Thyroid gland (tissue), 4 donors: ENCODE measurements around the gene PLEKHA5.

ENCODE experiments used
- POLR2A ChIP-seq, 2 donors: fragments of 450-650 bp; IDR thresholded peaks; one replicate each; pipeline ENCODE4 v1.6.1; 2017; ENCODE audit warnings: antibody characterized with exemption in 2 of 2, mild to moderate bottlenecking in 2 of 2, moderate library complexity in 1 of 2
- TF ChIP-seq, protein P1 (sequence below), 6 experiments: fragments of 200-600 bp in 3 of 6; fragments of 450-650 bp in 3 of 6; sonication (generic) in 3 of 6; IDR thresholded peaks; one replicate each; pipeline ENCODE4 v1.5.1; 2016 to 2019; ENCODE audit warnings: antibody characterized with exemption in 6 of 6, mild to moderate bottlenecking in 2 of 6, inconsistent platforms in 1 of 6, moderate library complexity in 1 of 6

DNA sequence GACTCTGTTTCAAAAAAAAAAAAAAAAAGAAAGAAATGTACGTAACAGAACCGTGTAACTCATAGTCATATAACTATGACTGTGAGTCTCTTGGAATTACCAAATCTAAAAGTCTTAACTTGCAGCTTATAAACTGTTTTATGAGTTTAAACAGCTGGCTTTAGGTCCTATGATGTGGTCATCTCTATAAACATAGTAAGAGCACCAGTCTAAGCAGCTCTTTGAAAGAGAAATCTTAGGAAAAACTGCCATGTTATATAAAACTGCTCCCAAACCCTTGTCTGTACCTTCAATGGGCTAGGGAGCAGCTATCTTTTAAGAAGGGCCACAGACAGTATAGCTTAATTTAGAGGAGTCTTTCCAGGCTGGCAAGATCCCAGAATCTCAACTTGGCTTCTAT is 194.3 kb downstream of the PLEKHA5 start:
- TF ChIP-seq, protein P1, sequence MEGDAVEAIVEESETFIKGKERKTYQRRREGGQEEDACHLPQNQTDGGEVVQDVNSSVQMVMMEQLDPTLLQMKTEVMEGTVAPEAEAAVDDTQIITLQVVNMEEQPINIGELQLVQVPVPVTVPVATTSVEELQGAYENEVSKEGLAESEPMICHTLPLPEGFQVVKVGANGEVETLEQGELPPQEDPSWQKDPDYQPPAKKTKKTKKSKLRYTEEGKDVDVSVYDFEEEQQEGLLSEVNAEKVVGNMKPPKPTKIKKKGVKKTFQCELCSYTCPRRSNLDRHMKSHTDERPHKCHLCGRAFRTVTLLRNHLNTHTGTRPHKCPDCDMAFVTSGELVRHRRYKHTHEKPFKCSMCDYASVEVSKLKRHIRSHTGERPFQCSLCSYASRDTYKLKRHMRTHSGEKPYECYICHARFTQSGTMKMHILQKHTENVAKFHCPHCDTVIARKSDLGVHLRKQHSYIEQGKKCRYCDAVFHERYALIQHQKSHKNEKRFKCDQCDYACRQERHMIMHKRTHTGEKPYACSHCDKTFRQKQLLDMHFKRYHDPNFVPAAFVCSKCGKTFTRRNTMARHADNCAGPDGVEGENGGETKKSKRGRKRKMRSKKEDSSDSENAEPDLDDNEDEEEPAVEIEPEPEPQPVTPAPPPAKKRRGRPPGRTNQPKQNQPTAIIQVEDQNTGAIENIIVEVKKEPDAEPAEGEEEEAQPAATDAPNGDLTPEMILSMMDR (IDR thresholded peaks at IDR 0.05): no peak
- TF ChIP-seq POLR2A (IDR thresholded peaks at IDR 0.05): no peak
